SK-N-SH (cell line): Measurements from ENCODE around the gene SV2C. TPM values are rescaled to one million over a fixed set of nuclear protein-coding genes. Genes with fewer than 3 reads are reported as not detected.

ENCODE experiments used
- CTCF ChIA-PET: fragments of 300-600, 350-600 bp; formaldehyde crosslinking; extraction: SDS; loops from one replicate; lab custom pipeline; 2021; lab: Yijun Ruan, JAX
- POLR2A ChIA-PET: fragments of 350-600 bp; sonication (Branson Sonifier 250); formaldehyde crosslinking; extraction: SDS; loops from one replicate; lab custom pipeline; 2020; ENCODE audit warnings: antibody characterized with exemption, inconsistent platforms; lab: Yijun Ruan, JAX
- DNase-seq: peaks from one replicate; pipeline ENCODE4 v3.0.0; 2012
- H2AFZ ChIP-seq: fragments of 200-600 bp; sonication (generic); 2 replicates; pipeline ENCODE4 v1.8.1; 2016; ENCODE audit warnings: antibody characterized with exemption, mild to moderate bottlenecking, low read depth
- H3F3A ChIP-seq: fragments of 200-600 bp; sonication (generic); replicated peaks from 2 replicates; pipeline ENCODE3; 2016; ENCODE audit warnings: antibody characterized with exemption, mild to moderate bottlenecking; ENCODE audit not compliant: insufficient read depth
- H3K27ac ChIP-seq, 2 experiments: fragments of 200-500 bp in 1 of 2; fragments of 200-600 bp in 1 of 2; sonication (Bioruptor generic) in 1 of 2; sonication (generic), shearing (Covaris generic) in 1 of 2; 2 replicates each; pipeline versions ENCODE4 v1.5.1 to v1.6.1; 2014 to 2016; ENCODE audit warnings: low read depth in 2 of 2, inconsistent platforms in 1 of 2, low read length in 1 of 2, mild to moderate bottlenecking in 1 of 2, mixed read lengths in 1 of 2
- H3K27me3 ChIP-seq: fragments of 200-600 bp; sonication (generic), shearing (Covaris generic); 2 replicates; pipeline ENCODE4 v1.6.1; 2016; ENCODE audit warnings: mixed run types; ENCODE audit not compliant: insufficient read depth
- H3K36me3 ChIP-seq, 2 experiments: fragments of 200-500 bp in 1 of 2; fragments of 200-600 bp in 1 of 2; sonication (Bioruptor generic) in 1 of 2; sonication (generic) in 1 of 2; replicated peaks in 1 of 2; 2 replicates each; pipeline versions ENCODE3 to v1.5.1; 2014 to 2016; ENCODE audit warnings: low read length in 1 of 2, mild to moderate bottlenecking in 1 of 2; ENCODE audit not compliant: insufficient read depth in 2 of 2, control insufficient read depth in 1 of 2
- H3K4me1 ChIP-seq, 2 experiments: fragments of 200-500 bp in 1 of 2; fragments of 200-600 bp in 1 of 2; sonication (Bioruptor generic) in 1 of 2; sonication (generic), shearing (Covaris generic) in 1 of 2; 2 replicates each; pipeline versions ENCODE4 v1.5.1 to v1.6.1; 2014 to 2016; ENCODE audit warnings: low read depth in 1 of 2, low read length in 1 of 2, mixed run types in 1 of 2; ENCODE audit not compliant: insufficient read depth in 2 of 2, control insufficient read depth in 1 of 2
- H3K4me2 ChIP-seq: fragments of 200-600 bp; sonication (generic), shearing (Covaris generic); 2 replicates; pipeline ENCODE4 v1.6.1; 2017; ENCODE audit warnings: mixed run types
- H3K4me3 ChIP-seq, 2 experiments: fragments of 200-500 bp in 1 of 2; fragments of 200-600 bp in 1 of 2; sonication (Bioruptor generic) in 1 of 2; sonication (generic), shearing (Covaris generic) in 1 of 2; 2 replicates each; pipeline versions ENCODE4 v1.5.1 to v1.8.1; 2014 to 2016; ENCODE audit warnings: low read depth in 2 of 2, inconsistent platforms in 1 of 2, low read length in 1 of 2, mild to moderate bottlenecking in 1 of 2, mixed read lengths in 1 of 2, moderate library complexity in 1 of 2
- H3K79me2 ChIP-seq: fragments of 200-600 bp; sonication (generic); 2 replicates; pipeline ENCODE4 v1.8.1; 2017; ENCODE audit warnings: mild to moderate bottlenecking; ENCODE audit not compliant: insufficient read depth
- H3K9ac ChIP-seq: fragments of 200-600 bp; sonication (generic); 2 replicates; pipeline ENCODE4 v1.6.1; 2017; ENCODE audit warnings: mixed run types
- H3K9me2 ChIP-seq: fragments of 200-600 bp; sonication (generic); 2 replicates; pipeline ENCODE4 v1.6.1; 2017; ENCODE audit warnings: mixed run types
- H3K9me3 ChIP-seq: fragments of 200-600 bp; sonication (generic); 2 replicates; pipeline ENCODE4 v1.6.1; 2017; ENCODE audit warnings: mixed run types, mild to moderate bottlenecking, moderate library complexity
- H4K20me1 ChIP-seq: fragments of 200-600 bp; sonication (generic); 2 replicates; pipeline ENCODE4 v1.6.1; 2017; ENCODE audit warnings: mild to moderate bottlenecking, mixed run types; ENCODE audit not compliant: insufficient read depth
- EZH2phosphoT487 ChIP-seq: fragments of 200-600 bp; sonication (generic); IDR thresholded peaks from 2 replicates; pipeline ENCODE4 v1.6.1; 2017; ENCODE audit warnings: low read depth, mixed run types, mild to moderate bottlenecking, antibody characterized with exemption, moderate library complexity, borderline replicate concordance
- IRF3 ChIP-seq: fragments of 150-350 bp; IDR thresholded peaks from 2 replicates; pipeline ENCODE4 v1.6.1; 2016; ENCODE audit warnings: mild to moderate bottlenecking, low read depth, low read length
- MEF2A ChIP-seq: IDR thresholded peaks from 2 replicates; pipeline ENCODE4 v1.4.0; 2012; ENCODE audit warnings: low read depth, borderline replicate concordance
- MXI1 ChIP-seq: IDR thresholded peaks from 2 replicates; pipeline ENCODE4 v1.6.1; 2012; ENCODE audit warnings: mild to moderate bottlenecking, low read depth, low read length, improper control_type of control experiment
- PBX3 ChIP-seq: IDR thresholded peaks from 2 replicates; pipeline ENCODE4; 2012
- RXRA ChIP-seq: IDR thresholded peaks from 2 replicates; pipeline ENCODE4 v1.4.0; 2012; ENCODE audit warnings: low read depth, mild to moderate bottlenecking, borderline replicate concordance
- SMC3 ChIP-seq: IDR thresholded peaks from 2 replicates; pipeline ENCODE4 v1.6.1; 2012; ENCODE audit warnings: low read depth, low read length, improper control_type of control experiment
- TCF12 ChIP-seq: IDR thresholded peaks from 2 replicates; pipeline ENCODE4 v1.4.0; 2012
- YY1 ChIP-seq: IDR thresholded peaks from 2 replicates; pipeline ENCODE4 v1.4.0; 2012; ENCODE audit warnings: low read depth, mild to moderate bottlenecking
- WGBS: methylation state at CpG from one replicate; pipeline ENCODE4 v1.1.6; 2017; ENCODE audit warnings: low lambda C conversion rate; 5-methylcytosine and 5-hydroxymethylcytosine counted together
- polyA plus RNA-seq, 3 experiments: library from polyadenylated mRNA; depleted of rRNA; stranded (reverse); fragments of >200 nt; gene quantifications; 2 replicates each; pipeline ENCODE4 v1.2.3, GENCODE V29; 2012

SV2C gene
- polyA plus RNA-seq, 1 of the 3 experiments (the other 2 are of a cell fraction) = 0.05 TPM

- WGBS = 77% methylated on average over 6 of the region's 7 CpGs
- no peak overlapping the region for H3K9ac ChIP-seq
- peaks cover 0 to 7% of the 10 kb centered on the region in 2 experiments; a peak in 1 of 4 replicates for H3K4me1 ChIP-seq
- H3K36me3 ChIP-seq = no peaks in the 10 kb centered on the region
- H3K4me3 ChIP-seq = no peak overlapping the region
- no peaks in the 10 kb centered on the region for H3K9me3 ChIP-seq
- H4K20me1 ChIP-seq = no peaks in the 10 kb centered on the region
- no peaks in the 10 kb centered on the region; the same call in 1 of the 2 replicates for H3K27me3 ChIP-seq
- DNase-seq = no peak
- no peak overlapping the region for H2AFZ ChIP-seq
- H3K4me2 ChIP-seq = no peak overlapping the region
- TF ChIP-seq PBX3 (no peak), EZH2phosphoT487 (no peak), SMC3 (no peak), YY1 (no peak), MEF2A (no peak), IRF3 (no peak)
- POLR2A ChIA-PET = interaction anchor here (0.6 kb wide), 1 partner anchor 1600 kb away, joined by 3 read pairs; no protein-coding TSS in a partner anchor
- CTCF ChIA-PET = interaction anchor here (1.4 kb wide), 1 partner anchor 437 kb away, joined by 3 read pairs; no protein-coding TSS in a partner anchor
- no peaks in the 10 kb centered on the region for H3K9me2 ChIP-seq
- H3F3A ChIP-seq = no peaks in the 10 kb centered on the region
- H3K79me2 ChIP-seq = no peaks in the 10 kb centered on the region
- H3K27ac ChIP-seq = no peak overlapping the region
Measured at GRCh38 chr5:76380346-76381066, 297.3 kb downstream of the SV2C start.

- TF ChIP-seq TCF12 (no peak), MXI1 (no peak), RXRA (no peak)
- TF ChIP-seq, all 33 proteins: peak for 0
- DNase-seq = no peak
- WGBS = 86% methylated on average over 4 of the region's 4 CpGs
- Histone ChIP-seq H3F3A (no peaks in the 10 kb centered on the region), H3K79me2 (no peaks in the 10 kb centered on the region), H3K27me3 (no peaks in the 10 kb centered on the region; the same call in 1 of the 2 replicates), H3K9ac (no peak overlapping the region), H3K9me2 (no peaks in the 10 kb centered on the region), H4K20me1 (no peaks in the 10 kb centered on the region), H3K36me3 (no peaks in the 10 kb centered on the region), H3K27ac (no peak overlapping the region), H3K4me2 (no peak overlapping the region), H2AFZ (no peak overlapping the region), H3K9me3 (no peaks in the 10 kb centered on the region), H3K4me3 (no peak overlapping the region), H3K4me1 (peaks cover 0 to 12% of the 10 kb centered on the region in 2 experiments; a peak in 1 of 4 replicates)
- ChIA-PET CTCF (interaction anchor here (0.6 to 1.9 kb wide), 2 partner anchors 18 to 20 kb away, joined by 3 to 12 read pairs; partner anchors contain the start of gene IQGAP2), POLR2A (interaction anchor here (0.6 kb wide), 1 partner anchor 72 kb away, joined by 7 read pairs; no protein-coding TSS in a partner anchor)
Measured at GRCh38 chr5:76383126-76383832, 300.1 kb downstream of the SV2C start.
